Brain microvascular endothelial cell (primary cell): ENCODE results near the gene UGT1A10.

Experiments used
- DNase-seq: peaks from one replicate; pipeline ENCODE4 v3.0.0-alpha.2; 2020
- H3K27ac ChIP-seq: fragments of 250-450 bp; sonication (Bioruptor Pico); 2 replicates; pipeline ENCODE4 v1.5.1; 2020; ENCODE audit warnings: mild to moderate bottlenecking, moderate library complexity
- H3K27me3 ChIP-seq: fragments of 250-450 bp; sonication (Bioruptor Pico); replicated peaks from 2 replicates; pipeline ENCODE4 v1.5.1; 2020; ENCODE audit warnings: mild to moderate bottlenecking
- H3K36me3 ChIP-seq: fragments of 250-450 bp; sonication (Bioruptor Pico); replicated peaks from 2 replicates; pipeline ENCODE4 v1.5.1; 2020; ENCODE audit warnings: mild to moderate bottlenecking
- H3K4me3 ChIP-seq: 2 replicates; pipeline ENCODE4 v1.5.1; 2011; ENCODE audit warnings: low read depth, mild to moderate bottlenecking, control low read depth, low read length, moderate library complexity
- CTCF ChIP-seq: IDR thresholded peaks from 2 replicates; pipeline ENCODE4 v1.5.1; 2011; ENCODE audit warnings: low read depth, mild to moderate bottlenecking, moderate library complexity, low read length, control low read depth, inconsistent platforms; ENCODE audit errors: missing control alignments
- in situ Hi-C: cut with HindIII; loops from 2 replicates; pipeline ENCODE4 v1.10.0; 2017; ENCODE audit warnings: low sequenced_read_pairs, low pct_ligation_motif_present

UGT1A10 gene

GRCh38 chr2:233690444-233690843, 54.2 kb downstream of the UGT1A10 start:
- in situ Hi-C loops, result no loop called here
- no peaks in the 10 kb centered on the region for H3K27me3 ChIP-seq
- no peak overlapping the region for H3K27ac ChIP-seq
- no peaks in the 10 kb centered on the region for H3K36me3 ChIP-seq
- TF ChIP-seq CTCF, result no peak
- H3K4me3 ChIP-seq, result no peak overlapping the region
- no peak for DNase-seq

- TF ChIP-seq CTCF, result no peak
- DNase-seq, result no peak
- H3K4me3 ChIP-seq, result no peak overlapping the region
- H3K36me3 ChIP-seq, result no peaks in the 10 kb centered on the region
- H3K27ac ChIP-seq, result no peak overlapping the region
- in situ Hi-C loops, result no loop called here
- H3K27me3 ChIP-seq, result no peaks in the 10 kb centered on the region
Measured at GRCh38 chr2:233691443-233692433, 55.5 kb downstream of the UGT1A10 start.

- Histone ChIP-seq H3K27me3 (no peaks in the 10 kb centered on the region), H3K4me3 (no peak within 1 kb of the TSS), H3K27ac (no peak within 1 kb of the TSS), H3K36me3 (no peaks in the 10 kb centered on the region)
- no peak for TF ChIP-seq CTCF
- in situ Hi-C loops, result no loop called here
- DNase-seq, result no peak
Measured at GRCh38 chr2:233692648-233693047, 56.4 kb downstream of the UGT1A10 start, which contains the start of gene UGT1A6. Gene UGT1A6, plus strand, starts transcription at chr2:233692890. Its CDS starts 115 bp downstream, at chr2:233693005.

- no peak for TF ChIP-seq CTCF
- no peaks in the 10 kb centered on the region for H3K27me3 ChIP-seq
- no peak for DNase-seq
- no peak overlapping the region for H3K27ac ChIP-seq
- no peak overlapping the region for H3K4me3 ChIP-seq
- in situ Hi-C loops, result no loop called here
- H3K36me3 ChIP-seq, result no peaks in the 10 kb centered on the region
Measured at GRCh38 chr2:233693963-233694362, 57.7 kb downstream of the UGT1A10 start.

- Histone ChIP-seq H3K27me3 (no peaks in the 10 kb centered on the region), H3K27ac (no peak overlapping the region), H3K36me3 (no peaks in the 10 kb centered on the region), H3K4me3 (no peak overlapping the region)
- in situ Hi-C loops, result no loop called here
- TF ChIP-seq CTCF, result no peak
- no peak for DNase-seq
Measured at GRCh38 chr2:233698740-233699139, 62.5 kb downstream of the UGT1A10 start.
